Measurements from ENCODE around the gene DDIT3. TPM values are rescaled to one million over a fixed set of nuclear protein-coding genes. Genes with fewer than 3 reads are reported as not detected.

DDIT3 gene
- polyA plus RNA-seq, 1 donor from 2014 or later: 24.0 TPM

GRCh38 chr12:57517187-57517586 lies 3.1 kb downstream of the DDIT3 start:
- Histone ChIP-seq H3K27ac (ENCODE audit: low read length) (no peak overlapping the region), H4K20me1 (ENCODE audit: insufficient read depth) (no peaks in the 10 kb centered on the region)

GRCh38 chr12:57516617-57517153 lies 3.6 kb downstream of the DDIT3 start:
- TF ChIP-seq TAF1 (IDR thresholded peaks at IDR 0.05; ENCODE audit: low read depth) (no peak), EZH2 (IDR thresholded peaks at IDR 0.05; ENCODE audit: borderline replicate concordance, insufficient read depth, low read length, poor library complexity, severe bottlenecking) (no peak), MXI1 (conservative IDR thresholded peaks at IDR 0.05; ENCODE audit: poor library complexity, severe bottlenecking) (no peak), EP300 (conservative IDR thresholded peaks at IDR 0.05; ENCODE audit: poor library complexity, severe bottlenecking) (no peak), POLR2AphosphoS5 (IDR thresholded peaks at IDR 0.05) (no peak), SMC3 (conservative IDR thresholded peaks at IDR 0.05; ENCODE audit: poor library complexity) (no peak), RAD21 (conservative IDR thresholded peaks at IDR 0.05) (no peak)
- TF ChIP-seq, protein P1, sequence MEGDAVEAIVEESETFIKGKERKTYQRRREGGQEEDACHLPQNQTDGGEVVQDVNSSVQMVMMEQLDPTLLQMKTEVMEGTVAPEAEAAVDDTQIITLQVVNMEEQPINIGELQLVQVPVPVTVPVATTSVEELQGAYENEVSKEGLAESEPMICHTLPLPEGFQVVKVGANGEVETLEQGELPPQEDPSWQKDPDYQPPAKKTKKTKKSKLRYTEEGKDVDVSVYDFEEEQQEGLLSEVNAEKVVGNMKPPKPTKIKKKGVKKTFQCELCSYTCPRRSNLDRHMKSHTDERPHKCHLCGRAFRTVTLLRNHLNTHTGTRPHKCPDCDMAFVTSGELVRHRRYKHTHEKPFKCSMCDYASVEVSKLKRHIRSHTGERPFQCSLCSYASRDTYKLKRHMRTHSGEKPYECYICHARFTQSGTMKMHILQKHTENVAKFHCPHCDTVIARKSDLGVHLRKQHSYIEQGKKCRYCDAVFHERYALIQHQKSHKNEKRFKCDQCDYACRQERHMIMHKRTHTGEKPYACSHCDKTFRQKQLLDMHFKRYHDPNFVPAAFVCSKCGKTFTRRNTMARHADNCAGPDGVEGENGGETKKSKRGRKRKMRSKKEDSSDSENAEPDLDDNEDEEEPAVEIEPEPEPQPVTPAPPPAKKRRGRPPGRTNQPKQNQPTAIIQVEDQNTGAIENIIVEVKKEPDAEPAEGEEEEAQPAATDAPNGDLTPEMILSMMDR (IDR thresholded peaks at IDR 0.05; ENCODE audit: poor library complexity, severe bottlenecking): no peak
- TF ChIP-seq, protein P2, sequence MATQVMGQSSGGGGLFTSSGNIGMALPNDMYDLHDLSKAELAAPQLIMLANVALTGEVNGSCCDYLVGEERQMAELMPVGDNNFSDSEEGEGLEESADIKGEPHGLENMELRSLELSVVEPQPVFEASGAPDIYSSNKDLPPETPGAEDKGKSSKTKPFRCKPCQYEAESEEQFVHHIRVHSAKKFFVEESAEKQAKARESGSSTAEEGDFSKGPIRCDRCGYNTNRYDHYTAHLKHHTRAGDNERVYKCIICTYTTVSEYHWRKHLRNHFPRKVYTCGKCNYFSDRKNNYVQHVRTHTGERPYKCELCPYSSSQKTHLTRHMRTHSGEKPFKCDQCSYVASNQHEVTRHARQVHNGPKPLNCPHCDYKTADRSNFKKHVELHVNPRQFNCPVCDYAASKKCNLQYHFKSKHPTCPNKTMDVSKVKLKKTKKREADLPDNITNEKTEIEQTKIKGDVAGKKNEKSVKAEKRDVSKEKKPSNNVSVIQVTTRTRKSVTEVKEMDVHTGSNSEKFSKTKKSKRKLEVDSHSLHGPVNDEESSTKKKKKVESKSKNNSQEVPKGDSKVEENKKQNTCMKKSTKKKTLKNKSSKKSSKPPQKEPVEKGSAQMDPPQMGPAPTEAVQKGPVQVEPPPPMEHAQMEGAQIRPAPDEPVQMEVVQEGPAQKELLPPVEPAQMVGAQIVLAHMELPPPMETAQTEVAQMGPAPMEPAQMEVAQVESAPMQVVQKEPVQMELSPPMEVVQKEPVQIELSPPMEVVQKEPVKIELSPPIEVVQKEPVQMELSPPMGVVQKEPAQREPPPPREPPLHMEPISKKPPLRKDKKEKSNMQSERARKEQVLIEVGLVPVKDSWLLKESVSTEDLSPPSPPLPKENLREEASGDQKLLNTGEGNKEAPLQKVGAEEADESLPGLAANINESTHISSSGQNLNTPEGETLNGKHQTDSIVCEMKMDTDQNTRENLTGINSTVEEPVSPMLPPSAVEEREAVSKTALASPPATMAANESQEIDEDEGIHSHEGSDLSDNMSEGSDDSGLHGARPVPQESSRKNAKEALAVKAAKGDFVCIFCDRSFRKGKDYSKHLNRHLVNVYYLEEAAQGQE (IDR thresholded peaks at IDR 0.05; ENCODE audit: borderline replicate concordance): no peak
- Histone ChIP-seq H2AFZ (ENCODE audit: low read depth, low read length) (no peak overlapping the region), H3K9ac (ENCODE audit: low read length) (no peak overlapping the region), H3K27ac (ENCODE audit: low read length) (no peak overlapping the region), H3K4me2 (ENCODE audit: low read length) (no peak overlapping the region), H3K9me3 (ENCODE audit: low read length) (no peaks in the 10 kb centered on the region), H4K20me1 (ENCODE audit: insufficient read depth) (no peaks in the 10 kb centered on the region), H3K79me2 (replicated peaks; ENCODE audit: insufficient read depth, low read length) (peaks cover 19% of the 10 kb centered on the region), H3K9me2 (ENCODE audit: insufficient read depth, low read length) (no peaks in the 10 kb centered on the region), H3F3A (ENCODE audit: insufficient read depth, low read length, poor library complexity, severe bottlenecking) (no peaks in the 10 kb centered on the region), H3K27me3 (ENCODE audit: insufficient read depth, low read depth, low read length) (no peaks in the 10 kb centered on the region), H3K36me3 (ENCODE audit: insufficient read depth, low read length) (peaks cover 5% of the 10 kb centered on the region), H3K4me3 (ENCODE audit: low read length) (no peak overlapping the region)

More at GRCh38 chr12:57517187-57517586, 3.1 kb downstream of the DDIT3 start:
- Histone ChIP-seq H3K9ac (ENCODE audit: low read length) (no peak overlapping the region), H3K4me2 (ENCODE audit: low read length) (no peak overlapping the region), H3K4me3 (ENCODE audit: low read length) (no peak overlapping the region), H3F3A (ENCODE audit: insufficient read depth, low read length, poor library complexity, severe bottlenecking) (no peaks in the 10 kb centered on the region), H3K9me2 (ENCODE audit: insufficient read depth, low read length) (no peaks in the 10 kb centered on the region), H3K27me3 (ENCODE audit: insufficient read depth, low read depth, low read length) (no peaks in the 10 kb centered on the region), H3K79me2 (replicated peaks; ENCODE audit: insufficient read depth, low read length) (peaks cover 19% of the 10 kb centered on the region), H2AFZ (ENCODE audit: low read depth, low read length) (no peak overlapping the region), H3K9me3 (ENCODE audit: low read length) (no peaks in the 10 kb centered on the region), H3K36me3 (ENCODE audit: insufficient read depth, low read length) (peaks cover under 1% of the 10 kb centered on the region)
- TF ChIP-seq, protein P1 (IDR thresholded peaks at IDR 0.05; ENCODE audit: poor library complexity, severe bottlenecking): no peak
- TF ChIP-seq EZH2 (IDR thresholded peaks at IDR 0.05; ENCODE audit: borderline replicate concordance, insufficient read depth, low read length, poor library complexity, severe bottlenecking): no peak
